Keratinocyte (primary cell): ENCODE data around the gene DACT2. TPM values are rescaled to one million over a fixed set of nuclear protein-coding genes. Genes with fewer than 3 reads are reported as not detected.

Experiments used
- DNase-seq: peaks from one replicate; pipeline ENCODE4 v3.0.0-alpha.2; 2011; ENCODE audit warnings: low read depth, missing footprints, low spot score
- FAIRE-seq: peaks from 2 replicates; lab custom pipeline; 2011; peaks lifted over from hg19 to GRCh38; lab: Jason Lieb, UNC
- H2AFZ ChIP-seq: 2 replicates; pipeline ENCODE4 v1.6.0; 2012; ENCODE audit warnings: low read length, control low read depth, inconsistent platforms; ENCODE audit not compliant: control insufficient read depth
- H3K27ac ChIP-seq: 2 replicates; pipeline ENCODE4 v1.5.1; 2011; ENCODE audit warnings: low read length; ENCODE audit not compliant: control insufficient read depth, insufficient read depth
- H3K27me3 ChIP-seq: 3 replicates; pipeline ENCODE4 v1.6.0; 2011; ENCODE audit warnings: low read length; ENCODE audit not compliant: control insufficient read depth, insufficient read depth; ENCODE audit errors: extremely low read depth
- H3K36me3 ChIP-seq, 2 experiments: 2 replicates in 1 of 2; 3 replicates in 1 of 2; pipeline ENCODE4 v1.5.1; 2011; ENCODE audit warnings: low read length in 2 of 2, mild to moderate bottlenecking in 1 of 2; ENCODE audit not compliant: control insufficient read depth in 2 of 2, insufficient read depth in 2 of 2; ENCODE audit errors: extremely low read depth in 1 of 2
- H3K4me1 ChIP-seq: 3 replicates; pipeline ENCODE4 v1.5.1; 2011; ENCODE audit warnings: low read length; ENCODE audit not compliant: control insufficient read depth, insufficient read depth; ENCODE audit errors: extremely low read depth
- H3K4me2 ChIP-seq: 3 replicates; pipeline ENCODE4 v1.6.0; 2011; ENCODE audit warnings: low read depth, low read length; ENCODE audit not compliant: control insufficient read depth, insufficient read depth; ENCODE audit errors: extremely low read depth
- H3K4me3 ChIP-seq, 3 experiments: fragments of 200-600 bp in 1 of 3; sonication (generic) in 1 of 3; 2 replicates in 2 of 3; 3 replicates in 1 of 3; pipeline ENCODE4 v1.5.1; 2011 to 2016; ENCODE audit warnings: low read length in 3 of 3, mild to moderate bottlenecking in 3 of 3, control low read depth in 2 of 3, inconsistent platforms in 1 of 3, low read depth in 1 of 3, mixed read lengths in 1 of 3, mixed run types in 1 of 3, moderate library complexity in 1 of 3; ENCODE audit not compliant: control insufficient read depth in 2 of 3, insufficient read depth in 2 of 3; ENCODE audit errors: extremely low read depth in 1 of 3
- H3K79me2 ChIP-seq: 2 replicates; pipeline ENCODE4 v1.6.0; 2012; ENCODE audit warnings: low read length; ENCODE audit not compliant: control insufficient read depth, insufficient read depth
- H3K9ac ChIP-seq: 3 replicates; pipeline ENCODE4 v1.6.0; 2011; ENCODE audit warnings: low read length; ENCODE audit not compliant: control insufficient read depth, insufficient read depth; ENCODE audit errors: extremely low read depth
- H3K9me1 ChIP-seq: 3 replicates; pipeline ENCODE4 v1.6.0; 2011; ENCODE audit warnings: low read length; ENCODE audit not compliant: control insufficient read depth, insufficient read depth; ENCODE audit errors: extremely low read depth
- H3K9me3 ChIP-seq: 2 replicates; pipeline ENCODE4 v1.5.1; 2012; ENCODE audit warnings: low read depth, low read length; ENCODE audit not compliant: control insufficient read depth
- H4K20me1 ChIP-seq: 3 replicates; pipeline ENCODE4 v1.6.0; 2011; ENCODE audit warnings: low read length; ENCODE audit not compliant: control insufficient read depth, insufficient read depth; ENCODE audit errors: extremely low read depth
- EZH2 ChIP-seq: IDR thresholded peaks from one replicate; pipeline ENCODE4 v1.6.1; 2012; ENCODE audit warnings: inconsistent platforms, mild to moderate bottlenecking, low read length, moderate library complexity
- dilution Hi-C: fragments of 300-500 bp; cut with MboI; formaldehyde crosslinking; loops from one replicate; pipeline ENCODE4 v1.7.0; 2020; ENCODE audit warnings: low sequenced_read_pairs; ENCODE audit not compliant: extremely low pct_ligation_motif_present
- polyA minus RNA-seq, 3 experiments: library from RNA; depleted of rRNA, polyadenylated mRNA; stranded (reverse); fragments of >200 nt; gene quantifications; 1 replicate in 1 of 3; 2 replicates in 1 of 3; 3 replicates in 1 of 3; pipeline ENCODE4 v1.2.3, GENCODE V29; 2011
- polyA plus RNA-seq, 5 experiments: library from polyadenylated mRNA; depleted of rRNA in 3 of 5; stranded (reverse) in 3 of 5; stranded (forward) in 1 of 5; unstranded in 1 of 5; fragments of >200 nt; gene quantifications; 1 replicate in 1 of 5; 2 replicates in 3 of 5; 3 replicates in 1 of 5; pipeline versions ENCODE4 v1.2.1 to v1.2.3, GENCODE V29; 2011 to 2012; ENCODE audit warnings: missing spikeins in 2 of 5, low read depth in 1 of 5, low replicate concordance in 1 of 5
- TF ChIP-seq, protein P1 (sequence below), 3 experiments: IDR thresholded peaks in 1 of 3; conservative IDR thresholded peaks in 1 of 3; optimal IDR thresholded peaks in 1 of 3; 2 replicates in 2 of 3; 3 replicates in 1 of 3; pipeline versions ENCODE3 to v1.5.1; 2011; ENCODE audit warnings: low read length in 3 of 3, mild to moderate bottlenecking in 3 of 3, moderate library complexity in 2 of 3, control low read depth in 1 of 3, inconsistent platforms in 1 of 3; ENCODE audit not compliant: insufficient read depth in 2 of 3; ENCODE audit errors: extremely low read depth in 1 of 3

Gene DACT2, protein sequence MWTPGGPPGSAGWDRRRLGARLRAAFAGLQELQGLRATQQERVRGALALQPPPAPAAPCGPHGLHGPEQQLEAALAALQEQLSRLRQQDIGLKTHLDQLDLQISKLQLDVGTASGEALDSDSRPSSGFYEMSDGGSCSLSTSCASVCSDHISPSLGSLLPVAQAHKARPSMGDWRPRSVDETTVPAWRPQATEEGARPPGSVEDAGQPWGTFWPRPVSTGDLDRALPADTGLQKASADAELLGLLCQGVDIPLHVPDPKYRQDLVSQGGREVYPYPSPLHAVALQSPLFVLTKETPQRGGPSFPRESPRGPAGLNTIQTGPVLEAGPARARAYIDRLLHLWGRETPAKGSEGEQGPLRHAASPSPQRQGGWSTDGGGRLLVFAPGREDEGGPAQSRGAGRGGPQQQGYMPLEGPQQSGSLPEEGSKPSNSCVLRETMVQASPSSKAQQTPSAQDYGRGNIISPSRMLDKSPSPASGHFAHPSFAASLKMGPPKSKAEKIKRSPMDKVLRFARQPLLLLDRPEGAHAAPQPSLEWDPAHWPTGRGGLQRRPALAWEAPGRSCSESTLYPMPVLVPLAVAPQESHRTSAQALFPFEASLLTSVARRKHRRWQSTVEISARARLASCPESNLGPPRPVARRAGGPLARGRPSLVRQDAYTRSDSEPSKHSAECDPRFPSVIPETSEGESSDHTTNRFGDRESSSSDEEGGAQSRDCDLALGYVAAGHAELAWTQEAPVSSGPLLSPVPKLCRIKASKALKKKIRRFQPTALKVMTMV
- 0.09 to 0.19 TPM (median 0.15 TPM) in 3 replicates for polyA plus RNA-seq
- not detected for polyA plus RNA-seq (2011; ENCODE audit: low read depth)
- polyA plus RNA-seq (2011; cell fraction: cytosol; rRNA removed) = 0.16 and 0.36 TPM in 2 replicates
- polyA plus RNA-seq (2011; cell fraction: nucleus; rRNA removed) = 0.22 and 0.55 TPM in 2 replicates
- 0.09 and 0.16 TPM in 2 replicates for polyA plus RNA-seq (2012; ENCODE audit: low replicate concordance)
- polyA minus RNA-seq = 0.06 to 0.13 TPM in 2 of 3 replicates, not detected in the other
- polyA minus RNA-seq (2011; cell fraction: cytosol; rRNA and poly(A)+ RNA removed) = not detected
- polyA minus RNA-seq (2011; cell fraction: nucleus; rRNA and poly(A)+ RNA removed) = 0.32 TPM in 1 of 2 replicates, not detected in the other

GRCh38 chr6:168319279-168320111, at the start of gene DACT2:
Gene DACT2 (minus strand): TSS chr6:168319777. CDS start chr6:168319633, 144 bp downstream.
- peak within 1 kb of the TSS; percentile 39 for H3K4me2 ChIP-seq
- no peaks in the 10 kb centered on the region for H3K36me3 ChIP-seq
- H3K4me3 ChIP-seq = peak within 1 kb of the TSS in 1 of 3 experiments; percentile 11
- H3K79me2 ChIP-seq = no peaks in the 10 kb centered on the region
- no peaks in the 10 kb centered on the region for H3K9me1 ChIP-seq
- H3K9ac ChIP-seq = no peak within 1 kb of the TSS
- DNase-seq (no peak), FAIRE-seq (no peak)
- TF ChIP-seq, protein P1, sequence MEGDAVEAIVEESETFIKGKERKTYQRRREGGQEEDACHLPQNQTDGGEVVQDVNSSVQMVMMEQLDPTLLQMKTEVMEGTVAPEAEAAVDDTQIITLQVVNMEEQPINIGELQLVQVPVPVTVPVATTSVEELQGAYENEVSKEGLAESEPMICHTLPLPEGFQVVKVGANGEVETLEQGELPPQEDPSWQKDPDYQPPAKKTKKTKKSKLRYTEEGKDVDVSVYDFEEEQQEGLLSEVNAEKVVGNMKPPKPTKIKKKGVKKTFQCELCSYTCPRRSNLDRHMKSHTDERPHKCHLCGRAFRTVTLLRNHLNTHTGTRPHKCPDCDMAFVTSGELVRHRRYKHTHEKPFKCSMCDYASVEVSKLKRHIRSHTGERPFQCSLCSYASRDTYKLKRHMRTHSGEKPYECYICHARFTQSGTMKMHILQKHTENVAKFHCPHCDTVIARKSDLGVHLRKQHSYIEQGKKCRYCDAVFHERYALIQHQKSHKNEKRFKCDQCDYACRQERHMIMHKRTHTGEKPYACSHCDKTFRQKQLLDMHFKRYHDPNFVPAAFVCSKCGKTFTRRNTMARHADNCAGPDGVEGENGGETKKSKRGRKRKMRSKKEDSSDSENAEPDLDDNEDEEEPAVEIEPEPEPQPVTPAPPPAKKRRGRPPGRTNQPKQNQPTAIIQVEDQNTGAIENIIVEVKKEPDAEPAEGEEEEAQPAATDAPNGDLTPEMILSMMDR (optimal IDR thresholded peaks at IDR 0.05 in 1 of 3, IDR thresholded peaks at IDR 0.05 in 1 of 3, conservative IDR thresholded peaks at IDR 0.05 in 1 of 3; ENCODE audit: extremely low read depth in 1 of 3, insufficient read depth in 2 of 3, low read length in 3 of 3) = no peak
- no peak for TF ChIP-seq EZH2
- dilution Hi-C loops = no loop called here
- H3K9me3 ChIP-seq = no peaks in the 10 kb centered on the region
- H2AFZ ChIP-seq = no peak within 1 kb of the TSS
- no peaks in the 10 kb centered on the region for H4K20me1 ChIP-seq
- peaks cover 14% of the 10 kb centered on the region for H3K4me1 ChIP-seq
- H3K27me3 ChIP-seq = peaks cover 43% of the 10 kb centered on the region
- H3K27ac ChIP-seq = peak within 1 kb of the TSS; percentile 53

DNA sequence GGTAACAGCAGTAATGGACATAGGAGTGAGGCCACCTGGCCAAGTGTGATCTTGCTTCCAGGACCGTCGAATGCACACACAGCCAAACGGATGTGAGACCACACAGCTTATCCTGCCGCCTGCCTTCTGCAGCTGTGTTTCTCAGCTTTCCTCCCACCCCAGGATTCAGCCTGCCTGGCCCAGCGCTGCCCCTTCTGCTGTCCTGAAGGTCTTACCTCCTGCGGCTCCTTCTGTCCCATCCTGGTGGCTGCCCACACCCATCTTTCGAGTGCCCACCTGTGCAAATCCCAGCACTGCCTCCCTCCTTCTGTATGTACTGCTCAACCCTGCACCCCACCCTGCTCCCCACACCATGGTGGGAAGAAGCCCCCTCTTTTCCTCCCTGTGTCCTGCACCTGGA, 49.4 kb upstream of the DACT2 start:
- Histone ChIP-seq H3K36me3 (no peaks in the 10 kb centered on the region), H3K9me1 (no peaks in the 10 kb centered on the region), H3K27ac (no peak overlapping the region), H3K4me2 (no peak overlapping the region), H3K9ac (no peak overlapping the region), H3K4me3 (no peak overlapping the region), H3K9me3 (no peaks in the 10 kb centered on the region), H2AFZ (no peak overlapping the region), H3K27me3 (peaks cover 4% of the 10 kb centered on the region), H3K4me1 (no peaks in the 10 kb centered on the region), H3K79me2 (no peaks in the 10 kb centered on the region), H4K20me1 (no peaks in the 10 kb centered on the region)
- no peak for TF ChIP-seq EZH2
- TF ChIP-seq, protein P1 (optimal IDR thresholded peaks at IDR 0.05 in 1 of 3, IDR thresholded peaks at IDR 0.05 in 1 of 3, conservative IDR thresholded peaks at IDR 0.05 in 1 of 3; ENCODE audit: extremely low read depth in 1 of 3, insufficient read depth in 2 of 3, low read length in 3 of 3) = no peak
- FAIRE-seq = no peak
- dilution Hi-C loops = no loop called here
- DNase-seq = no peak
